ELF-1 (cell line): Measurements from ENCODE around the gene UNC50.
A peak's percentile ranks its signal among the peaks of the same experiment; 100 is the strongest.
"Not testable (repeated sequence)": the region's sequence is repeated elsewhere in the genome, so short reads cannot be mapped to it uniquely, and the experiment has no call there.

Experiments used
- DNase-seq: peaks from one replicate; pipeline ENCODE4 v3.0.0-alpha.2; 2016; ENCODE audit warnings: low read depth, low spot score

The UNC50 gene

DNA sequence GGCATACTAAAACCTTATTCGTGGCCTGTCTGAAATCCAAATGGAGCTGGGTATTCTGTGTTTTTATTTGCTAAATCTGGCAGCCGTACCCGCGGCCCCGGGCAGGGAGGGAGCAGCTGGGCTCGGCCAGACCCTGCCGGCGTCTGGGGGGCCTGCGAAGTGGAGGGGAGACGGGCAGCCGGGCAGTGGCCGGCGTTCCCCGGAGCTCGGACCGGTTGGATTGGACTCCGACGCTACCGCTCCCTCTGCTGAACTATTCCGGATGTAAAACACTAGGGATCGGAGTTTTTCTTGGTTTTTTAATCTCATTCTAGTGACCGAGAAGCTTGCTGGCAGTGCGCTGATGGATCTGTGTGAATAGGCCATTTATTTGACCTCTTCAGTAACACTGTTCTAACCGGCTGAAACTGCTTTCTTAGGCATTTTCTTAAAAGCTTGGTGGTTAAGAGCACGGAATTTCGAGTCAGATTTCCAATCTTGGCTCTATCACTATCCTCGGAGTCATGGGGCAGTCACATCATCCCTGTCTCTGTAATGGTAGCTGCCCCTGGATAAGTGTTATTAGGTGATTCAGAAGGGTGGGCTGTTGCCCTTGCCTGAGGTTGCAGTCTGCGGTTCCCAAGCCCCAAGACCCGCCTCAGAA is 694 bp downstream of the UNC50 start:
- peak; percentile 45 for DNase-seq

DNA sequence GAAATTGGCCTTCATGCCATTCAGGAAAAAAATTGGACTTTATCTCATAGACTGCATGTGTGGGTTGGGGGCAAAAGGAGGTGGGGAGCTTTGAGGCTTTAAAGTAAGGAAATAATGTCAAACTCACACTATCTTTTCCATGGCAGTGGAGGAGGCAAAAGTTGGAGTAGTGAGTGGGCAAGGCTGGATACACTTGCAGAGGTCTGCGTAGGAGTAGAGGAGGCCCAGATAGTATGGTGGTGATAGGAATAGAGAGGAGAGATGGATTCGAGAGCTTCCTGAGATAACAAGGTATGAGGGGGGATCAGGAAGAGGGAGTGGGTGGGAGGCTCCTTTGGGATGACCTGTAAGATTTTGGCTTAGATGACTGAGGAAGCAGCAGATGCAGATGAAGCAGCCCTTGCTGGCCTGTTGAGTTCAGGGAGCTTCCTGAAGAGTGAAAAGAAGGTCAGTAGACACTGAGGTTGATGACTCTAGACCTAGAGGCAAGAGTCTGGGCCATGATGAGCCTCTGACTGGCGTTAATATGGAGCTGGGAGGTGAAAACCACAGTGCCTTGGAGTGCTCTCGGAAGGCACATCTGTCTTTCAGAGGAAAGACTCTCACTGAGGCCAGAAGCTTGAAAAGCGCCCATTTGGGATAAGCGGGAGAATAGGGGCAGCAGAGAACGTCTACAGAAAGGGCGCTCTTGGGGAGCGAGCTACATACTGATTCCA is 5.8 kb downstream of the UNC50 start:
- no peak for DNase-seq

DNA sequence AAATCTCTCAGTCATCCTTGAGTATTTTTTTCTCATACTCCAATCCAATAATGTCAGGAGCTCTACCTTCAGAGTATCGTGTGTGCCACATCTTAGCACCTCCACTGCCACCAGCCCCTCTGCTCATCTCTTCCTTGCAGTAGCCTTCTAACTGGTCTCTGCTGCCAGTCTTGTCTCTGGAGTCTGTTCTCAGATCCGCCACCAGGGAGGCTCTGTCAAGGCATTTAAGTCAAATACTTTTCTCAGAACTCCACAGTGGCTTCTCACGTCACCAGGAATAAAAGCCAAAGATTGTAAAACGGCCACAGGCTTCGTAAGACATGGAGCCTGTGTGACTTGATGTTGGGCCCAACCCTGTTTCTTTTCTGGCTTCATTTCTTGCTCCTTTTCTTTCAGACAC is 7.1 kb downstream of the UNC50 start:
- no peak for DNase-seq

DNA sequence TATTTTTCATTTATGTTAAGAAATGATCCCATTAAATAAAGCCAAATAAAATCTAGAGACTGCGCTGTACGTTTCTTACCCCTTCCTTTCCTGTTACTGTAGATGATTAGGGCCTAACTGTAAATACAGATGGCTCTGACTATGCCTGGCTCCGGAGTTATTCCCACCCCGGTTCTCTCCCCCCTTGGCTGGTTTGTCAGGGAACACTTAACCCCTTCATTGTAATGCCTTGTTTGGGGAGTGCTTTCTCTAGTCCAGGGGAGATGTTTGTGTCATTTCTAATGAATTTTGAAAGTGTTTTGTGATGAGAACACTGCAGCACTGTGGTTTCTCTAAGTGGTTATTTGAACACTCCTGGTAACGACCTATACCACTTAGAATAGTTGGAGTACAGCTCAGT is 8.8 kb downstream of the UNC50 start:
- no peak for DNase-seq

DNA sequence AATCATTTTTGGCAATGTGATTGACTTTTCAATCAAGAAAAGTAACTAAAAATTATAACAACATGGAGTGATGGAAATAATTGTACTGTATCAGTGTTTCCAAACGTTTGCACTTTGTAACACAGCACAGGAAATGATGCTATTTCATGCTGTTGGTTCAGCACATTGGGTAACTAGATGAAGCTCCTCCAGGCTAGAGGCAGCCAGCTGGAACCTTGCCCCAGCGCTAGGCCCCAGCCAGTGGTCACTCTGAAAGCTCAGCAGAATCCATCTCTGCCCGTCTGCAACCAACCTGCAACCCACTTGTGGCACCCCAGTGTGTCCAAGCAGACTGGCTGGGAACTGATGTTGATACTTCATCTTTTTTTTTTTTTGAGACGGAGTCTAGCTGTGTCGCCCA is 15.3 kb downstream of the UNC50 start:
- DNase-seq = no peak

DNA sequence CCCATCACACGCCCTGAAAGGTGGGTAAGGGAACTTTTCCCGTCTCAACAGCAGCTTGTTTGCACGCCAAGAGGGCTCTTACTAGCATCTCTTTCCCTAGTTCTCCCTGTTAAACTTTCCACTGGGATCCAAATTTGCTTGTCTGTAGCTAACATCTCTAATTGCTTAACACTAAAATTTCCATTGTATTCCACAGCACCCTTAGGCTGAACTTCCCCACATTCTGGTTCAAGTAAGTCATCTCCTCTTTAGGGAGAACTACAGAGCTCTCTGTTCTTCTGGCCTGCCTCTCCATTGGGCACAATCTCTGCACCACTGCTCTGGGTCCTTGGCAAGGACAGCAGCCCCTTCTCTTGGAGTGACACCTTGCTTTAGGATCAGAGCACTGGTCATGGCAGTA is 24.0 kb downstream of the UNC50 start:
- DNase-seq = no peak

DNA sequence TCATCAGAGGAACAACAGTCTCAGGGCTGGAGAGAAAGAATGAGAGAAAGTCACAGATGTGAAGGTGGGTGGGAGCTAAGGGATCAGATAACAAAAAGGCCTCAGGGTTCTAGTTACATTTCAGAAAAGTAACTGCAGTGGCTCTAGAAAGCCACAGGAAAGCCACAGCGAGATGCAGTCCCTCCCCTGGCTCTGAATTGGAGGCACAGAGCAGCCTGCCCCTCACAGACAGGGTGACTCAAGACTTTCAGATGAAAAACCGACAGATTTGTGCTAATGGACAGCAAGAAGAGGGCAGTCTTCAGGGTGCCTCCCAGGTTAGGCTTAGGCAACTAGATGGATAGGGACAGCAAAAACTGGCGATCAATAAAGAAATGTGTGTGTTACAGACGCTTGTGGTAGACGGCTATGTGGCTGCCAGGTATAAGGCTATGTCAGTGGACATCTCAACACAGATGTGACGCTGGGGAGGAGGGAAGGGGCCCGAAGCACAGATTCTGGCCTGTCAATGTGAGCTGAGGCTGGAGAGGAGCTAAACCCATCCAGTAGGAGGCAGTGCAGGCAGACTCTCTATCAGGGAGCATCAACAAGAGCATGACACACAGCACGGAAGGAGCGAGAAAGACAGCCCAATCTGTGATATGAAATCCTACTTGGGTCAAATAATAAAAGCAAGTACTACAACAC is 26.2 kb downstream of the UNC50 start:
- DNase-seq = peak; percentile 78

DNA sequence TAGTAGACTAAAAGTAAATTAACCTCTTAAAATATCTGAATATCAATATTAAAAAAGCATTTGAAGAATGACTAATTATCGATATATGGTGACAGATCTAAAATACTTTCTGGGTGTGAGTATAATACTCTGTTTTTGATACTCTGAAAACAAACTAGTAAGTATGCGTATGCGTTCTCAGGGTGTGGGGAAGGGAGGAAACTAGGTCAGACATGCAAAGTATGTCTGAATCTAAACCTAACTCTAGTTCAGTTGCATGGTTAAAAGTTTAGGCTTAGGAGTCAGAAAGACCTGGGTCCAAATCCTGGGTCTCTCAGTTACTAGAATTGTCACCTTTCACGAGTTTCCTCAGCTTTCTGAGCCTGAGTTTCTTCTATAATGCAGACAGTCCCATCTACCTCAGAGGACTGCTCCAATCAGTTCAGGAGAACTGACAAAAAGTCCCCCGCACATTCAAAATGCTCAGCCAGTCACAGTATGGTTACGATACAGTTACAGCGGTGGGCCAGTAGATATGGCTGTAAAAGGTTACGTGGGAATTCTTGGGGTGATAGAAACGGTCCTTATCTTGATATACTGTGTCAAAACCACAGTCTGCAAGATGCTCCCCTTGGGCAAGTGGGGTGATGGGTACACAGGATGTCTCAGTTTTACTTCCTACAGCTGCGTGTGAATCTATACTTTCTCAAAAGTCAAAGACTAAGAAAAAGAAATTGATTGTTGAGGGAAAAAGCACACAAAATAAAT is 29.2 kb downstream of the UNC50 start:
- no peak for DNase-seq

DNA sequence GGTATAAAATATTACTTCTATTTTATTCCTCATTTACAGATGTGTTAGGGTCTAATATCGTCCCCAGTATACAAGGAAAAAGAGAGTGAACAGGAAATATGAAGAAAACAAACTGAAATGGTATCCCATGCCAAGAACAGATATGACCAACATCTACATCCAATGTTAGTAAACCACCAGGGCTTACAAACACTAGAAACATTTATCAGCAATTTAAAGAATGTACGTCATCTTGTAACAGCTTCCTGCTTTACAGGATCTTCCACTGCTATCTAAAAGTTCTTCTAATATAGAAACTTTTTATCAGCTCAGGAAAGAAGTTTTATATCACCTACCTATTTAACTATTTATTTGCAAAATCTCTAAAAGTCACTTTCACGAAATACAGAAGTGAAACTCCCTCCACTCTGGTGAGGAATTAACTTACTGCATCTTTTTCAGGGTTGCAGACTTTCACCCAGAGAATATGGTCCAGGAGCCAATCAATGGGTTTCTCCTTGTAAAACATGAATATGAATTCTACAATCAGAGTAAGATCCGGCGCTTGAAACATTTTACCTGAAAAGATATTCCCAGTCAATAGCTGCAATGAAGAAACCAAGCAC is 35.2 kb downstream of the UNC50 start:
- DNase-seq = no peak

DNA sequence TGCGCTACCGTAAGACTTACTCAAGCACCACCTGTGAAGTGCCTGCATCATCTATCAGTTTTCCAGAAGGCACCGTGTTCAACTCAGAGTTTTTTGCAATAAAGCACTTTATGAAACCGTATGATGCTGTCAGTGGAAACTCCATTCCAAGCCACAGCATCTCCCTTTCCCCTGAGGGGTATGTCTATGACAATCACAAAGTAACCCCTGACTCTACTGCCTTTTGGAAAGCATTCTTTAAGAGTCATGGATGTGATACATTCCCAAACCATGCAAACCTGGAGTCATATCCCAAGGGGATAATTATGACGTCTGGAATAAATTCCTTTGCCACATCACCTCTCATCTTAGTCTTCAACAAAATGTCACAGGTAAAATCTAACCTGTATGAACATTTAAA is 39.2 kb downstream of the UNC50 start:
- DNase-seq = no peak

DNA sequence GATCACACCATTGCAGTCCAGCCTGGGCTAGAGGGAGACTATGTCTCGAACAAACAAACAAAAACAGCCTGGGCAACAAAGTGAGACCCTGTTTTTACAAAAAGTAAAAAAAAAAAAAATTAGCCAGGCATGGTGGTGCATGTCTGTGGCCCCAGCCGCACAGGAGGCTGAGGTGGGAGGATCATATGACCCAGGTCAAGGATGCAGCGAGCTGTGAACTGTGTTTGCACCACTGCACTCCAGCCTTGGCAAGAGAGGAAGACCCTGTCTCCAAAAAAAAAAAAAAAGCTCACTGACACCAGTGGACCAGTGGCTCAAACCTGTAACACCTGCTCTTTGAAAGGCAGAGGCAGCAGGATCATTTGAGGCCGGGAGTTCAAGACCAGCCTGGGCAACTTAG is 40.1 kb downstream of the UNC50 start:
- no peak for DNase-seq

DNA sequence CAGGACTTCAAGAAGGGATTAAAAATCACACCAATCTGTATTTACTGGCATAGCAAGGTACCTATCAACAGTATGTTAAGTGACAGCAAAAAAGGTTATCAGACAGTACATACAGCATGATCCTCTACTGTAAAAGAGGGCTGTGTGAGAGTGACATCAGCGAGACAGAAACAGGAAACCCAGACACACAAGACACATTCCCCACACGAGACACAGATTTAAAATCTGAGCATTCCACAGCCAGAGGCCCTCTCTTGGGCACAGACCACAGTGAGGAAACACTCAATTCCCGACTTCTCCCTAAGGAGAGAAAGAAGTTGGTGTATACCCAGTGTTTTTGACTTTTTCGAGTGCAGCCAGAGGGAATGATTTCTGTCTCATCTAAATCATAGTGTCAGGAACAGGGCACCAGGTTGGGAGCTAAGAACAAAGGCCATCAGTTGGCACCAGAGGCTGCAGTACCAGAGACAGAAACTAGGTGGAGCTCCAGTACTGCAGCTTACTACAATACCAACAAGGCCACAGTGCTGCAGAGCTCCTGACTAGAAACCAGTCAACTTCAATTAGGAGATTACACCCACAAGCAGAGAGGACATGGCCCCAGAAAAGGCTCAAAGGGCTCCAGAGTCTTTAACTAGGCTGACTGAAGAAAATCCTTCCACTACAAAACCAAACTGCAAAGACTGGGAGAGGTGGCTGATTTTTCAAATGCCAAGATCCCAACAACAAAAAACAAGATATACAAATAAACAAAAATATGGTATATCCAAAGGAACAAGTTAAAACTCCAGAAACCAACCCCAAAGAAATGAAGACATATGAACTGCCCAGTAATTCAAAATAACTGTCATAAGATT is 41.0 kb downstream of the UNC50 start:
- DNase-seq = peak; percentile 96

DNA sequence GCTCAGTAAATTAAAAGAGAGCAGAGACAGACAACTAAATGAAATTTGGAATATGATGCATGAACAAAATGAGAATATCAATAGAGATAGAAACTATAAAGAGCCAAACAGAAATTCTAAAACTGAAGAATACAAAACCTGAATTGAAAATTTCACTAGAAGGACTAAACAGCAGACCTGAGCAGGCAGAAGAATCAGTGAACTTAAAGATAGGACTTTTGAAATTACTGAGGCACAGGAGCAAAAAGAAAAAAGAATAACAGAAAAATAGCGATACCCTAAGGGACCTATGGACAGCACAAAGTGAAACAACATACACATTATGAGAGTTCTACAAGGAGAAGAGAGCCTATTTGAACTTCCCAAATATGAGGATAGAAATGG is 41.6 kb downstream of the UNC50 start:
- no peak for DNase-seq

DNA sequence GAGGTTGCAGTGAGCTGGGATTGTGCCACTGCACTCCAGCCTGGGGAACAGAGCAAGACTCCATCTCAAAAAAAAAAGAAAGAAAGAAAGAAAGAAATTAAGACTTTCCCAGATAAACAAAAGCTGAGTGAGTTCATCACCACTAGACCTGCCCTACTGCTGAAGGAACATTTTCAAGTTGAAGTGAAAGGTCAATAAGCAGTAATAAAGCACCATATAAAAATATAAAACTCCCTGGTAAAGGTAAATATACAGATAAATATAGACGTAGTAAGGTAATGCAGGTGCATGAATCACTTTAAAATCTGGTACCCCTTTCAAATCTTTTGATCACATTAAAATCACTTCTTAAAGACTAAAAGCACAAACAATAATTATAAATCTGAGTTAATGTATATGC is 42.6 kb downstream of the UNC50 start:
- no peak for DNase-seq

DNA sequence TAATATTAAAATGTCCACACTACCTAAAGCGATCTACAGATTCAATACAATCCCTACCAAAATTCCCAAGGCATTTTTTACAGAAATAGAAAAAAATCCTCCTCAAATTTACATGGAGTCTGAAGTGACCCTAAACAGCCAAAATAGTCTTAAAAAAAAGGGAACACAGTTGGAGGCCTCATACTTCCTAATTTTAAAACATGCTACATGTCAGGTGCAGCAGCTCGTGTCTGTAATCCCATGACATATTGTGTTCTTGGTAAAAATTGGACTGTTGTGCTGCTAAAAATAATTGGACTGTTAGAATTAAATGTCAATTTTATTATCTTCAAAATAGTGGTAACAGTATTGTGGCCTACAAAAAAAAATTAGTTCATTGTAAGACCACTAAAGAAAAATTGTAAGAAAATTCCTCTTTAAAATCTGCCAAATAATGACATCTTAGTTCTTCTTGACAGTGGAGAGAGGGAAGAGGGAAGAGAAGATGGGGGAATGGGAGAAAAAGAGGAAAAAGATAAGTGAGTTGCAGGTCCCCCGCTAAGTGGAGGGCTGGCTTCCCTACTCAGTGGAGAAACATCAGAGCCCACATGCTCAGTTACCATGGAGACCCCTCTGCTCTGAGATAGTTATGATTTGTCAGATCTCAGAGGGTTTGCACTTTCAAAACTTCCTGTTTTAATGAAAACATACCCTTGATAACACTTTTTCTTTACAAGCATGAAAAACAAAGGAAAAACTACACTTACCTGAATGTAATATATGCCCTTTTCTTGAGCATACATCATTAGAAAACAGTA is 46.5 kb downstream of the UNC50 start:
- no peak for DNase-seq

DNA sequence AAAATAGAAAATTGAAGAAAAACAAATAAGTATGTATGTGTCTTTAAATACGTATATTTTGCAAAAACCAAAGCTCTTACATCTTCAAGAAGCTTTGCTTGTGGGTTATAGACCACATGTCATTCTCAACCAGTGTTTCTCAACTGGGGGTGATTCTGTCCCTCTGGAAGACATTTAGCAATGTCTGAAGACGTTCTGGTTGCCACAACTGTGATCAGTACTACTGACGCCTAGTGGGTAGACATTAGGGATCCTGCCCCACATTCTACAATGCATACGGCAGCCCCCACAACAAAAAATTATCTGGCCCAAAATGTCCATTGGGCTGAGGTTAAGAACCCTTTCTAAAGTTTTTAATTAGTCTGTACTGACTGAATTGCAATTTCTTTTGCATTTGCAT is 48.4 kb downstream of the UNC50 start:
- no peak for DNase-seq

DNA sequence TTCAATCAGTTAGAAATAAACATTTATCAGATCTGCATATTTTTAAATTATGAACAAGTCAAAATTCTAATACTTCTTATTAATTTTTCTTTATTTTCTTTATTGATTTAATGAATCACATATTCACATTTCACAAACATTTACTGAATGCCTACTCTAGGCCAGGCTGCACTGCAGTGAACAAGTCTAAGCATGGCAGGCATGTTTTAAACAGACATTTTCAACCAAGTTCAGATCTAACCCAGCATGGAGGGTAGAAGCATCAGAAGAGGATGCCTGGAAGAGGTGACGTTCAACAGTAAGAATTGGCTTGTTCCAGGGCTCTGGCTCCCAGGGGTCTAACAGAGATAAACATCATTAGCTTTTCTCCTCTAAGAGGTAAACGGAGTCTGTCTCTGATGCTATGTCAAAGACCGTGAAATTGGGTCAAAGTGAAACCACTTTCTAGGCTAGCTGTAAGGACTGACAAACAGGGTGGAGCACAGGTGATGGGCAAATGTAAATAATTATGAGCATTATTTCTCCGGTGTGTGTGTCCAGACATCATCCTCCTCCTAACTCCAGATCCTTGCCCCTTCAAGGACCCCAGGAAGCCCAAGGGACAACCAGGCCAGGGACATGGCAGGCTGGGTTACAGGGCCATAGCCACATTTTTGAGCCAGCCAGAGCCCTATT is 50.6 kb downstream of the UNC50 start:
- no peak for DNase-seq

DNA sequence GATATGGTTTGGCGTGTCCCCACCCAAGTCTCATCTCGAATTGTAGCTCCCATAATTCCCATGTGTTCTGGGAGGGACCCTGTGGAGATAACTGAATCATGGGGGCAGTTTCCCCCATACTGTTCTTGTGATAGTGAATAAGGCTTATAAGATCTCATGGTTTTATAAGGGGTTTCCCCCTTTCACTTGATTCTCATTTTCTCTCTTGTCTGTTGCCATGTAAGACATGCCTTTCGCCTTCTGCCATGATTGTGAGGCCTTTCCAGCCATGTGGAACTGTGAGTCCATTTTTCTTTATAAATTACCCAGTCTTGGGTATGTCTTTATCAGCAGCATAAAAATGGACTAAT is 51.1 kb downstream of the UNC50 start:
- DNase-seq = not testable (repeated sequence)

DNA sequence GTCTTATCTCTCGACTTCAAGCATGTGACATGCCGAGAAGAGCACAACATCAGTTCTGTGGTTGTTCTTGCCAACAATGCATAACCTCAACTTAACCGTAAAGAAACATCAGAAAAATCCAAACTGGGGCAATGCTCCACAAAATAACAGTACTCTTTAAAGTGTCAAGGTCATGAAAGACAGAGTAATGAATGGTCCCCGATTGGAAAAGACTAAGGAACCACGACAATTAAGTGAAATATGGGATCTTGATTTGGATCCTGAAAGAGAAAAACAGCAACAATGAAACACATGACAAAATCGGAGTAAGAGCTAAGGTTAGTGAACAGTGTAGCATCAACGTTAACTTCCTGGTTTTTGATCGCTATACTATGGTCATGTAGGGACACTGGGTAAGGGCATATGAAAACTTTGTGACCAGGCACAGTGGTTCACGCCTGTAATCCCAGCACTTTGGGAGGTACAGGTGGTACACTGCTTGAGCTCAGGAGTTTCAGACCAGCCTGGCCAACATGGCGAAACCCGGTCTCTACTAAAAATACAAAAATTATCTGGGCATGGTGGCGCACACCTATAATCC is 55.2 kb downstream of the UNC50 start:
- DNase-seq = no peak
